NCI-H2196 treated with DMSO at 0.1 percent for 48 hours (cell line): ENCODE results near the gene RAI1.
A peak's percentile ranks its signal among the peaks of the same experiment; 100 is the strongest.

ENCODE experiments used
- DNase-seq: peaks from one replicate; lab custom pipeline; 2025; ENCODE audit not compliant: unreplicated experiment; lab: John Stamatoyannopoulos, UW

The RAI1 gene

GRCh38 chr17:17824119-17824782, 143.0 kb downstream of the RAI1 start:
- DNase-seq: no peak

- DNase-seq: no peak
These were observed 143.7 kb downstream of the RAI1 start for GRCh38 chr17:17824783-17825614.

GRCh38 chr17:17826342-17826713, 145.1 kb downstream of the RAI1 start:
- DNase-seq: no peak

- no peak for DNase-seq
These were observed 145.9 kb downstream of the RAI1 start for GRCh38 chr17:17826942-17827785.

GRCh38 chr17:17827826-17828621, 146.8 kb downstream of the RAI1 start:
- no peak for DNase-seq

- DNase-seq: no peak
These were observed 149.0 kb downstream of the RAI1 start for GRCh38 chr17:17830269-17830567.

GRCh38 chr17:17830740-17831207, 149.5 kb downstream of the RAI1 start:
- no peak for DNase-seq

- no peak for DNase-seq
These were observed 150.2 kb downstream of the RAI1 start for GRCh38 chr17:17831208-17832031.

- DNase-seq: no peak
These were observed 150.7 kb downstream of the RAI1 start for GRCh38 chr17:17832032-17832363.

- no peak for DNase-seq
These were observed 152.6 kb downstream of the RAI1 start for GRCh38 chr17:17833658-17834357.

- no peak for DNase-seq
These were observed 153.7 kb downstream of the RAI1 start for GRCh38 chr17:17834974-17835373.

GRCh38 chr17:17835415-17836249, 154.4 kb downstream of the RAI1 start:
- DNase-seq: no peak

GRCh38 chr17:17836250-17836817, 155.1 kb downstream of the RAI1 start:
- DNase-seq: peak; percentile 45

GRCh38 chr17:17836818-17837379, 155.6 kb downstream of the RAI1 start, which contains the start of gene SREBF1:
TSS of gene SREBF1 (minus strand) at chr17:17836986. CDS start at chr17:17836817, 169 bp downstream.
- no peak for DNase-seq

- no peak for DNase-seq
These were observed 156.1 kb downstream of the RAI1 start for GRCh38 chr17:17837380-17837821.

- DNase-seq: no peak
These were observed 157.0 kb downstream of the RAI1 start for GRCh38 chr17:17837966-17838962.
